Adrenal gland (tissue), 5 donors: ENCODE data around the gene SHMT2.

Experiments used
- POLR2A ChIP-seq, 2 donors: fragments of 450-650 bp; IDR thresholded peaks; one replicate each; pipeline ENCODE4 v1.6.1; 2017; ENCODE audit warnings: antibody characterized with exemption in 2 of 2, mild to moderate bottlenecking in 2 of 2, moderate library complexity in 1 of 2
- TF ChIP-seq, protein P1 (sequence below), 6 experiments: fragments of 450-650 bp in 4 of 6; fragments of 200-600 bp in 2 of 6; sonication (generic) in 1 of 6; IDR thresholded peaks; 1 replicate in 5 of 6; 2 replicates in 1 of 6; pipeline versions ENCODE4 v1.5.1 to v1.8.0; 2016 to 2021; ENCODE audit warnings: antibody characterized with exemption in 6 of 6, mild to moderate bottlenecking in 2 of 6, moderate library complexity in 1 of 6
- donor health status: DM: no; HTN: no; CAD: no.

DNA sequence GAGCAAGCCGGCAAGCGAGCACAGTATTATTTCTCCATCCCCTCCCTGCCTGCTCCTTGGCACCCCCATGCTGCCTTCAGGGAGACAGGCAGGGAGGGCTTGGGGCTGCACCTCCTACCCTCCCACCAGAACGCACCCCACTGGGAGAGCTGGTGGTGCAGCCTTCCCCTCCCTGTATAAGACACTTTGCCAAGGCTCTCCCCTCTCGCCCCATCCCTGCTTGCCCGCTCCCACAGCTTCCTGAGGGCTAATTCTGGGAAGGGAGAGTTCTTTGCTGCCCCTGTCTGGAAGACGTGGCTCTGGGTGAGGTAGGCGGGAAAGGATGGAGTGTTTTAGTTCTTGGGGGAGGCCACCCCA lies 16.8 kb upstream of the SHMT2 start:
- TF ChIP-seq, protein P1, sequence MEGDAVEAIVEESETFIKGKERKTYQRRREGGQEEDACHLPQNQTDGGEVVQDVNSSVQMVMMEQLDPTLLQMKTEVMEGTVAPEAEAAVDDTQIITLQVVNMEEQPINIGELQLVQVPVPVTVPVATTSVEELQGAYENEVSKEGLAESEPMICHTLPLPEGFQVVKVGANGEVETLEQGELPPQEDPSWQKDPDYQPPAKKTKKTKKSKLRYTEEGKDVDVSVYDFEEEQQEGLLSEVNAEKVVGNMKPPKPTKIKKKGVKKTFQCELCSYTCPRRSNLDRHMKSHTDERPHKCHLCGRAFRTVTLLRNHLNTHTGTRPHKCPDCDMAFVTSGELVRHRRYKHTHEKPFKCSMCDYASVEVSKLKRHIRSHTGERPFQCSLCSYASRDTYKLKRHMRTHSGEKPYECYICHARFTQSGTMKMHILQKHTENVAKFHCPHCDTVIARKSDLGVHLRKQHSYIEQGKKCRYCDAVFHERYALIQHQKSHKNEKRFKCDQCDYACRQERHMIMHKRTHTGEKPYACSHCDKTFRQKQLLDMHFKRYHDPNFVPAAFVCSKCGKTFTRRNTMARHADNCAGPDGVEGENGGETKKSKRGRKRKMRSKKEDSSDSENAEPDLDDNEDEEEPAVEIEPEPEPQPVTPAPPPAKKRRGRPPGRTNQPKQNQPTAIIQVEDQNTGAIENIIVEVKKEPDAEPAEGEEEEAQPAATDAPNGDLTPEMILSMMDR (IDR thresholded peaks at IDR 0.05) = no peak
- TF ChIP-seq POLR2A (IDR thresholded peaks at IDR 0.05) = no peak
